Sigmoid colon (tissue), 4 donors: Measurements from ENCODE around the gene SELENOI.

ENCODE experiments used
- EP300 ChIP-seq, 4 donors: sonication (generic); formaldehyde crosslinking; IDR thresholded peaks; one replicate each; pipeline ENCODE4 v1.6.1; 2017; ENCODE audit warnings: antibody characterized with exemption in 4 of 4
- POLR2A ChIP-seq, 2 donors: fragments of 450-650 bp; IDR thresholded peaks; one replicate each; pipeline ENCODE4 v1.6.1; 2016; ENCODE audit warnings: antibody characterized with exemption in 2 of 2, mild to moderate bottlenecking in 2 of 2, moderate library complexity in 2 of 2
- POLR2AphosphoS5 ChIP-seq, 4 donors: sonication (generic); formaldehyde crosslinking; IDR thresholded peaks; one replicate each; pipeline ENCODE4 v1.6.1; 2017; ENCODE audit warnings: antibody characterized with exemption in 4 of 4
- TF ChIP-seq, protein P1 (sequence below), 4 experiments: fragments of 450-650 bp in 3 of 4; fragments of 200-600 bp in 1 of 4; IDR thresholded peaks; one replicate each; pipeline ENCODE4 v1.5.1; 2016 to 2019; ENCODE audit warnings: antibody characterized with exemption in 4 of 4, mild to moderate bottlenecking in 3 of 4, moderate library complexity in 2 of 4

- TF ChIP-seq, protein P1, sequence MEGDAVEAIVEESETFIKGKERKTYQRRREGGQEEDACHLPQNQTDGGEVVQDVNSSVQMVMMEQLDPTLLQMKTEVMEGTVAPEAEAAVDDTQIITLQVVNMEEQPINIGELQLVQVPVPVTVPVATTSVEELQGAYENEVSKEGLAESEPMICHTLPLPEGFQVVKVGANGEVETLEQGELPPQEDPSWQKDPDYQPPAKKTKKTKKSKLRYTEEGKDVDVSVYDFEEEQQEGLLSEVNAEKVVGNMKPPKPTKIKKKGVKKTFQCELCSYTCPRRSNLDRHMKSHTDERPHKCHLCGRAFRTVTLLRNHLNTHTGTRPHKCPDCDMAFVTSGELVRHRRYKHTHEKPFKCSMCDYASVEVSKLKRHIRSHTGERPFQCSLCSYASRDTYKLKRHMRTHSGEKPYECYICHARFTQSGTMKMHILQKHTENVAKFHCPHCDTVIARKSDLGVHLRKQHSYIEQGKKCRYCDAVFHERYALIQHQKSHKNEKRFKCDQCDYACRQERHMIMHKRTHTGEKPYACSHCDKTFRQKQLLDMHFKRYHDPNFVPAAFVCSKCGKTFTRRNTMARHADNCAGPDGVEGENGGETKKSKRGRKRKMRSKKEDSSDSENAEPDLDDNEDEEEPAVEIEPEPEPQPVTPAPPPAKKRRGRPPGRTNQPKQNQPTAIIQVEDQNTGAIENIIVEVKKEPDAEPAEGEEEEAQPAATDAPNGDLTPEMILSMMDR (IDR thresholded peaks at IDR 0.05), result no peak
- no peak for TF ChIP-seq POLR2AphosphoS5 (IDR thresholded peaks at IDR 0.05)
- TF ChIP-seq EP300 (IDR thresholded peaks at IDR 0.05), result no peak
- no peak for TF ChIP-seq POLR2A (IDR thresholded peaks at IDR 0.05)
Measured at GRCh38 chr2:26432859-26433258, 86.9 kb downstream of the SELENOI start.
